AG09309 (cell line): ENCODE results near the gene ACSF3.
"Not testable (repeated sequence)": the region's sequence is repeated elsewhere in the genome, so short reads cannot be mapped to it uniquely, and the experiment has no call there.

Experiments
- DNase-seq: peaks from one replicate; pipeline ENCODE4 v3.0.0-alpha.2; 2010; ENCODE audit warnings: low read depth
- H3K4me3 ChIP-seq: 2 replicates; pipeline ENCODE4 v1.5.1; 2011; ENCODE audit warnings: mild to moderate bottlenecking, low read depth, low read length, moderate library complexity; ENCODE audit not compliant: control insufficient read depth
- TF ChIP-seq, protein P1 (sequence below): IDR thresholded peaks from 2 replicates; pipeline ENCODE4 v1.5.1; 2011; ENCODE audit warnings: mild to moderate bottlenecking, low read depth, low read length, inconsistent platforms; ENCODE audit not compliant: insufficient read depth, control insufficient read depth; ENCODE audit errors: missing control alignments

The ACSF3 gene

DNA sequence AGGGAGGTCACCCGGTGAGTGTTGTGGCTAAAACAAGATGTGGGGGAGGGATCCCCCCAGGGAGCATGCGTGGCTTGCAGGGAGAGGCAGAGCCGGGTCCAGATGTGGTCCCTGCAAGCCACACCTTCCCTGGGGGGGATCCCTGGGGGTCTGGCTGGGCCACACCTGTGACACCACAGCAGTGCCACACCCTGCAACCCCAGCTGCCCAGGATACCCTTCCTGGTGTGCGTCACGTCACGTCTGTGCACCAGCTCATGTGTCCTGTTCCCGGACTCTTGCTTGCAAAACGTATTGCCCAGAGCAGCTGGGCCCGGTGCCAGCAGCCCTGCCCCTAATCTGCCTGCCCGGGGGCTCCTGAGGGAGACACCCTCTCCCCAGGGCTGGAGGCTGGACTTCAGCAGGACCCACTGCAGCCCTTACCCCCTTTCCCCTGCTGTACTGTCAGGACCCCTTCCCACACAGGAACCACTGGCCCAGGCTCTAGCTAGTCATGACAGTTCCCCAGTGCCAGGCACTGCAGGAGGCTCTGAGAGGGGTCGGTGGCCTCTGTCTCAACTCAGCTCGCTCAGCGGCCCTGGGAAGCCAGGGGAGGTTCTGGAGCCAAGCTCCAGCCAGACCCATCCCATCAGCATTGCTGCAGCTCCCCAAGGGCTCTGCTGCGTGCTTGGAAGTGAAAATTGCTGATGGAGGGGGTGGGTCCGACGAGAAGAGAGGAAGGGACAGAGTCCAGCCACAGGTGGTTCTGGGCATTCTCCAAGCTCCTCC, 25.8 kb upstream of the ACSF3 start:
- H3K4me3 ChIP-seq = no peak overlapping the region
- no peak for DNase-seq
- TF ChIP-seq, protein P1, sequence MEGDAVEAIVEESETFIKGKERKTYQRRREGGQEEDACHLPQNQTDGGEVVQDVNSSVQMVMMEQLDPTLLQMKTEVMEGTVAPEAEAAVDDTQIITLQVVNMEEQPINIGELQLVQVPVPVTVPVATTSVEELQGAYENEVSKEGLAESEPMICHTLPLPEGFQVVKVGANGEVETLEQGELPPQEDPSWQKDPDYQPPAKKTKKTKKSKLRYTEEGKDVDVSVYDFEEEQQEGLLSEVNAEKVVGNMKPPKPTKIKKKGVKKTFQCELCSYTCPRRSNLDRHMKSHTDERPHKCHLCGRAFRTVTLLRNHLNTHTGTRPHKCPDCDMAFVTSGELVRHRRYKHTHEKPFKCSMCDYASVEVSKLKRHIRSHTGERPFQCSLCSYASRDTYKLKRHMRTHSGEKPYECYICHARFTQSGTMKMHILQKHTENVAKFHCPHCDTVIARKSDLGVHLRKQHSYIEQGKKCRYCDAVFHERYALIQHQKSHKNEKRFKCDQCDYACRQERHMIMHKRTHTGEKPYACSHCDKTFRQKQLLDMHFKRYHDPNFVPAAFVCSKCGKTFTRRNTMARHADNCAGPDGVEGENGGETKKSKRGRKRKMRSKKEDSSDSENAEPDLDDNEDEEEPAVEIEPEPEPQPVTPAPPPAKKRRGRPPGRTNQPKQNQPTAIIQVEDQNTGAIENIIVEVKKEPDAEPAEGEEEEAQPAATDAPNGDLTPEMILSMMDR = no peak

DNA sequence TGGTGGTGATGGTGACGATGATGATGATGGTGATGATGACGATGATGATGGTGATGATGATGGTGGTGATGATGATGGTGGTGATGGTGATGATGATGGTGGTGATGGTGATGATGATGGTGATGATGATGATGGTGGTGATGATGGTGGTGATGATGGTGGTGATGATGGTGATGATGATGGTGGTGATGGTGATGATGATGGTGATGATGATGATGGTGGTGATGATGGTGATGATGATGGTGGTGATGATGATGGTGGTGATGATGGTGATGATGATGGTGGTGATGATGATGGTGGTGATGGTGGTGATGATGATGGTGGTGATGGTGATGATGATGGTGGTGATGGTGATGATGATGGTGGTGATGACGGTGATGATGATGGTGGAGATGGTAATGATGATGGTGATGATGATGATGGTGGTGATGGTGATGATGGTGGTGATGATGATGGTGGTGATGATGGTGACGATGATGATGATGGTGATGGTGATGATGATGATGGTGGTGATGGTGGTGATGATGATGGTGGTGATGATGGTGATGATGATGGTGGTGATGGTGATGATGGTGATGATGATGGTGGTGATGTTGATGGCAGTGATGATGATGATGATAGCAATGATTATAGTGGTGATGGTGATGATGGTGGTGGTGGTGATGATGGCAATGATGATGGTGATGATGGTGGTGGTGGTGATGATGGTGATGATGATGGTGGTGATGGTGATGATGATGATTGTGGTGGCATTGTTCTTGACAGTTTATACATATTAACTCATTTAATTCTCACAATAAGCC, 24.6 kb upstream of the ACSF3 start:
- not testable (repeated sequence) for H3K4me3 ChIP-seq, DNase-seq

DNA sequence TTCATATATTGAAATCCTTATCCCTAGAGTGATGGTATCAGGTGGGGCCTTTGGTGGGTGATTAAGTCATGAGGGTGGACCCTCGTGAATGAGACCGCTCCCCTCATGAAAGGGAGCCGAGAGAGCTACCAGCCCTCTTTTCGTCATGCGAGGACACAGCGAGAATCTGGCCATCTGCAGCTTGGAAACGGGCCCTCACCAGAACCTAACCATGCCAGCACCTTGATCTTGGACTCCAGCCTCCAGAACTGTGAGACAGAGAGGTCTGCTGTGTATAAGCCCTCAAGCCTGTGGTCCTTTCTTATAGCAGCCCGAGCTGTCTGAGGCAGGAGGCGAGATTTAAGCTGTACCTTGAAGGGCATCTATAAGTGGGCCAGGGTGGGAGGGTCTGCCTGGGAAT, 23.7 kb upstream of the ACSF3 start:
- TF ChIP-seq, protein P1 = no peak
- no peak overlapping the region for H3K4me3 ChIP-seq

GRCh38 chr16:89070590-89070989, 23.1 kb upstream of the ACSF3 start:
- no peak for DNase-seq
- TF ChIP-seq, protein P1 = no peak
- H3K4me3 ChIP-seq = no peak overlapping the region

More for the DNA sequence above, 23.7 kb upstream of the ACSF3 start:
- DNase-seq = no peak

- TF ChIP-seq, protein P1 = no peak
- no peak for DNase-seq
- no peak overlapping the region for H3K4me3 ChIP-seq
These were observed 21.7 kb upstream of the ACSF3 start for GRCh38 chr16:89071686-89072547.

GRCh38 chr16:89072548-89073130, 21.0 kb upstream of the ACSF3 start:
- TF ChIP-seq, protein P1 = no peak
- DNase-seq = no peak
- H3K4me3 ChIP-seq = no peak overlapping the region
